Liver (tissue), 9 donors: ENCODE measurements around the gene TATDN2. TPM values are rescaled to one million over a fixed set of nuclear protein-coding genes. Genes with fewer than 3 reads are reported as not detected.

Experiments used
- DNase-seq: peaks from one replicate; pipeline ENCODE4 v3.0.0-alpha.2; 2017; ENCODE audit warnings: low spot score
- H3K27ac ChIP-seq, 2 donors: one replicate each; pipeline ENCODE4 v1.7.0; 2013; ENCODE audit warnings: inconsistent platforms in 2 of 2, low read length in 2 of 2, control low read depth in 1 of 2, low read depth in 1 of 2, mild to moderate bottlenecking in 1 of 2
- H3K27me3 ChIP-seq, 4 donors: one replicate each; pipeline versions ENCODE4 v1.6.1 to v1.7.0; 2013; ENCODE audit warnings: low read length in 3 of 4, inconsistent platforms in 1 of 4, mild to moderate bottlenecking in 1 of 4, moderate library complexity in 1 of 4; ENCODE audit not compliant: control insufficient read depth in 4 of 4, insufficient read depth in 4 of 4
- H3K36me3 ChIP-seq, 4 donors: one replicate each; pipeline versions ENCODE4 v1.6.1 to v1.7.0; 2013; ENCODE audit warnings: low read length in 3 of 4, mild to moderate bottlenecking in 3 of 4, low read depth in 1 of 4, moderate library complexity in 1 of 4; ENCODE audit not compliant: control insufficient read depth in 4 of 4, insufficient read depth in 3 of 4
- H3K4me1 ChIP-seq, 4 donors: one replicate each; pipeline versions ENCODE4 v1.6.1 to v1.7.0; 2013; ENCODE audit warnings: low read length in 3 of 4, mild to moderate bottlenecking in 3 of 4, moderate library complexity in 1 of 4; ENCODE audit not compliant: control insufficient read depth in 4 of 4, insufficient read depth in 4 of 4
- H3K4me3 ChIP-seq, 3 donors: one replicate each; pipeline versions ENCODE4 v1.6.1 to v1.7.0; 2013; ENCODE audit warnings: low read length in 3 of 3, control low read depth in 1 of 3, low read depth in 1 of 3, mild to moderate bottlenecking in 1 of 3
- H3K9ac ChIP-seq, 2 donors: one replicate each; pipeline ENCODE4 v1.7.0; 2013; ENCODE audit warnings: low read length in 2 of 2, mild to moderate bottlenecking in 2 of 2, moderate library complexity in 2 of 2, control low read depth in 1 of 2, low read depth in 1 of 2
- H3K9me3 ChIP-seq, 4 donors: one replicate each; pipeline versions ENCODE4 v1.6.1 to v1.7.0; 2013; ENCODE audit warnings: low read length in 3 of 4; ENCODE audit not compliant: control insufficient read depth in 4 of 4
- ATF3 ChIP-seq: IDR thresholded peaks from 2 replicates; pipeline ENCODE4 v1.6.1; 2016; ENCODE audit warnings: antibody characterized with exemption
- EGR1 ChIP-seq, 2 donors: IDR thresholded peaks; 2 replicates each; pipeline ENCODE4 v1.6.1; 2016 to 2018; ENCODE audit warnings: antibody characterized with exemption in 2 of 2, low read depth in 2 of 2
- FOXA1 ChIP-seq: IDR thresholded peaks from 2 replicates; pipeline ENCODE4 v1.6.1; 2016; ENCODE audit warnings: antibody characterized with exemption
- FOXA2 ChIP-seq: IDR thresholded peaks from 2 replicates; pipeline ENCODE4 v1.6.1; 2016; ENCODE audit warnings: antibody characterized with exemption
- GABPA ChIP-seq, 2 donors: IDR thresholded peaks in 1 of 2; conservative IDR thresholded peaks in 1 of 2; 2 replicates each; pipeline ENCODE4 v1.6.1; 2016; ENCODE audit warnings: antibody characterized with exemption in 2 of 2, mild to moderate bottlenecking in 1 of 2, moderate library complexity in 1 of 2
- HNF4A ChIP-seq, 2 donors: conservative IDR thresholded peaks; 2 replicates each; pipeline ENCODE4 v1.6.1; 2016; ENCODE audit warnings: antibody characterized with exemption in 2 of 2, mild to moderate bottlenecking in 2 of 2
- HNF4G ChIP-seq: IDR thresholded peaks from 2 replicates; pipeline ENCODE4 v1.6.1; 2016; ENCODE audit warnings: antibody characterized with exemption
- JUND ChIP-seq, 2 donors: IDR thresholded peaks; 2 replicates each; pipeline ENCODE4 v1.6.1; 2016; ENCODE audit warnings: antibody characterized with exemption in 2 of 2
- RAD21 ChIP-seq, 2 donors: IDR thresholded peaks; 2 replicates each; pipeline ENCODE4 v1.6.1; 2016; ENCODE audit warnings: antibody characterized with exemption in 2 of 2, mild to moderate bottlenecking in 2 of 2
- RXRA ChIP-seq, 2 donors: IDR thresholded peaks; 2 replicates each; pipeline ENCODE4 v1.6.1; 2017 to 2018; ENCODE audit warnings: antibody characterized with exemption in 2 of 2, mild to moderate bottlenecking in 1 of 2
- TAF1 ChIP-seq: conservative IDR thresholded peaks from 2 replicates; pipeline ENCODE4 v1.6.1; 2016; ENCODE audit warnings: antibody characterized with exemption, mild to moderate bottlenecking
- YY1 ChIP-seq: IDR thresholded peaks from 2 replicates; pipeline ENCODE4 v1.6.1; 2016; ENCODE audit warnings: antibody characterized with exemption, mild to moderate bottlenecking
- WGBS: extraction: QIAGEN DNeasy Blood & Tissue Kit; methylation state at CpG from one replicate; pipeline ENCODE4 v1.1.7; 2013; 5-methylcytosine and 5-hydroxymethylcytosine counted together
- polyA plus RNA-seq, 2 donors: library from polyadenylated mRNA; stranded (reverse) in 1 of 2; unstranded in 1 of 2; fragments of 200-250 nt in 1 of 2; fragments of >200 nt in 1 of 2; fragmentation: Nextera tagmentation in 1 of 2; extraction: Ambion mirVana in 1 of 2; gene quantifications; one replicate each; pipeline versions ENCODE4 v1.2.1 to v1.2.3, GENCODE V29; 2013 to 2015
- total RNA-seq, 2 donors: library from RNA; depleted of rRNA; stranded (reverse); fragments of >200 nt; gene quantifications; one replicate each; pipeline ENCODE4 v1.2.3, GENCODE V29; 2014
- TF ChIP-seq, protein P1 (sequence below): IDR thresholded peaks from 2 replicates; pipeline ENCODE4 v1.6.1; 2016; ENCODE audit warnings: antibody characterized with exemption, mild to moderate bottlenecking
- TF ChIP-seq, protein P2 (sequence below): IDR thresholded peaks from 2 replicates; pipeline ENCODE4 v1.6.1; 2016; ENCODE audit warnings: antibody characterized with exemption
- TF ChIP-seq, protein P3 (sequence below): fragments of 150-350 bp; IDR thresholded peaks from 2 replicates; pipeline ENCODE4 v1.5.1; 2017; ENCODE audit warnings: improper control_type of control experiment, low read depth, low read length; ENCODE audit not compliant: missing input control
- donor health status: healthy.
- donor health status: healthy.
- donor health status: healthy.
- donor health status: healthy.
- donor health status: healthy.

TATDN2 gene
- total and polyA plus RNA-seq, 4 donors, result 3.7 to 14.2 (median 9.0) TPM

GRCh38 chr3:10311710-10312109 lies 63.5 kb downstream of the TATDN2 start:
- WGBS, result 95% methylated on average over 13 of the region's 13 CpGs
- no peak for DNase-seq
- Histone ChIP-seq H3K27ac (no peak overlapping the region), H3K9ac (no peak overlapping the region), H3K36me3 (peaks cover 19 to 76% (median 61%) of the 10 kb centered on the region in 4 donors), H3K9me3 (no peaks in the 10 kb centered on the region), H3K4me1 (no peaks in the 10 kb centered on the region), H3K27me3 (no peaks in the 10 kb centered on the region), H3K4me3 (no peak overlapping the region)
- no peak for TF ChIP-seq HNF4G

- Histone ChIP-seq H3K4me1 (peaks cover 0 to 6% (median 2%) of the 10 kb centered on the region in 4 donors), H3K27ac (no peak overlapping the region), H3K36me3 (peaks cover 19 to 80% (median 59%) of the 10 kb centered on the region in 4 donors), H3K9me3 (no peaks in the 10 kb centered on the region), H3K9ac (no peak overlapping the region), H3K27me3 (no peaks in the 10 kb centered on the region), H3K4me3 (no peak overlapping the region)
- 88% methylated on average over 10 of the region's 10 CpGs for WGBS
- TF ChIP-seq, protein P1, sequence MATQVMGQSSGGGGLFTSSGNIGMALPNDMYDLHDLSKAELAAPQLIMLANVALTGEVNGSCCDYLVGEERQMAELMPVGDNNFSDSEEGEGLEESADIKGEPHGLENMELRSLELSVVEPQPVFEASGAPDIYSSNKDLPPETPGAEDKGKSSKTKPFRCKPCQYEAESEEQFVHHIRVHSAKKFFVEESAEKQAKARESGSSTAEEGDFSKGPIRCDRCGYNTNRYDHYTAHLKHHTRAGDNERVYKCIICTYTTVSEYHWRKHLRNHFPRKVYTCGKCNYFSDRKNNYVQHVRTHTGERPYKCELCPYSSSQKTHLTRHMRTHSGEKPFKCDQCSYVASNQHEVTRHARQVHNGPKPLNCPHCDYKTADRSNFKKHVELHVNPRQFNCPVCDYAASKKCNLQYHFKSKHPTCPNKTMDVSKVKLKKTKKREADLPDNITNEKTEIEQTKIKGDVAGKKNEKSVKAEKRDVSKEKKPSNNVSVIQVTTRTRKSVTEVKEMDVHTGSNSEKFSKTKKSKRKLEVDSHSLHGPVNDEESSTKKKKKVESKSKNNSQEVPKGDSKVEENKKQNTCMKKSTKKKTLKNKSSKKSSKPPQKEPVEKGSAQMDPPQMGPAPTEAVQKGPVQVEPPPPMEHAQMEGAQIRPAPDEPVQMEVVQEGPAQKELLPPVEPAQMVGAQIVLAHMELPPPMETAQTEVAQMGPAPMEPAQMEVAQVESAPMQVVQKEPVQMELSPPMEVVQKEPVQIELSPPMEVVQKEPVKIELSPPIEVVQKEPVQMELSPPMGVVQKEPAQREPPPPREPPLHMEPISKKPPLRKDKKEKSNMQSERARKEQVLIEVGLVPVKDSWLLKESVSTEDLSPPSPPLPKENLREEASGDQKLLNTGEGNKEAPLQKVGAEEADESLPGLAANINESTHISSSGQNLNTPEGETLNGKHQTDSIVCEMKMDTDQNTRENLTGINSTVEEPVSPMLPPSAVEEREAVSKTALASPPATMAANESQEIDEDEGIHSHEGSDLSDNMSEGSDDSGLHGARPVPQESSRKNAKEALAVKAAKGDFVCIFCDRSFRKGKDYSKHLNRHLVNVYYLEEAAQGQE, result no peak
- TF ChIP-seq EGR1 (IDR thresholded peaks at IDR 0.05; ENCODE audit: low read depth in 2 of 2), result no peak
- TF ChIP-seq ATF3, result no peak
- TF ChIP-seq, protein P2, sequence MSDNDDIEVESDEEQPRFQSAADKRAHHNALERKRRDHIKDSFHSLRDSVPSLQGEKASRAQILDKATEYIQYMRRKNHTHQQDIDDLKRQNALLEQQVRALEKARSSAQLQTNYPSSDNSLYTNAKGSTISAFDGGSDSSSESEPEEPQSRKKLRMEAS, result no peak
- TF ChIP-seq, protein P3, sequence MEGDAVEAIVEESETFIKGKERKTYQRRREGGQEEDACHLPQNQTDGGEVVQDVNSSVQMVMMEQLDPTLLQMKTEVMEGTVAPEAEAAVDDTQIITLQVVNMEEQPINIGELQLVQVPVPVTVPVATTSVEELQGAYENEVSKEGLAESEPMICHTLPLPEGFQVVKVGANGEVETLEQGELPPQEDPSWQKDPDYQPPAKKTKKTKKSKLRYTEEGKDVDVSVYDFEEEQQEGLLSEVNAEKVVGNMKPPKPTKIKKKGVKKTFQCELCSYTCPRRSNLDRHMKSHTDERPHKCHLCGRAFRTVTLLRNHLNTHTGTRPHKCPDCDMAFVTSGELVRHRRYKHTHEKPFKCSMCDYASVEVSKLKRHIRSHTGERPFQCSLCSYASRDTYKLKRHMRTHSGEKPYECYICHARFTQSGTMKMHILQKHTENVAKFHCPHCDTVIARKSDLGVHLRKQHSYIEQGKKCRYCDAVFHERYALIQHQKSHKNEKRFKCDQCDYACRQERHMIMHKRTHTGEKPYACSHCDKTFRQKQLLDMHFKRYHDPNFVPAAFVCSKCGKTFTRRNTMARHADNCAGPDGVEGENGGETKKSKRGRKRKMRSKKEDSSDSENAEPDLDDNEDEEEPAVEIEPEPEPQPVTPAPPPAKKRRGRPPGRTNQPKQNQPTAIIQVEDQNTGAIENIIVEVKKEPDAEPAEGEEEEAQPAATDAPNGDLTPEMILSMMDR, result no peak
- TF ChIP-seq JUND (IDR thresholded peaks at IDR 0.05), result no peak
- no peak for TF ChIP-seq FOXA1
- TF ChIP-seq HNF4A (conservative IDR thresholded peaks at IDR 0.05), result no peak
- TF ChIP-seq FOXA2, result no peak
- TF ChIP-seq RAD21 (IDR thresholded peaks at IDR 0.05), result no peak
- TF ChIP-seq HNF4G, result no peak
- no peak for TF ChIP-seq RXRA (IDR thresholded peaks at IDR 0.05)
- TF ChIP-seq TAF1, result no peak
- TF ChIP-seq YY1, result no peak
- no peak for TF ChIP-seq GABPA (IDR thresholded peaks at IDR 0.05 in 1 of 2, conservative IDR thresholded peaks at IDR 0.05 in 1 of 2)
- DNase-seq, result no peak
Observed at GRCh38 chr3:10312391-10312790, 64.1 kb downstream of the TATDN2 start.
